ENCODE measurements around the gene FGF12. TPM values are rescaled to one million over a fixed set of nuclear protein-coding genes. Genes with fewer than 3 reads are reported as not detected.

The FGF12 gene
- total RNA-seq, 1 experiment from 2014 or later = 0.07 TPM

- TF ChIP-seq, protein P1, sequence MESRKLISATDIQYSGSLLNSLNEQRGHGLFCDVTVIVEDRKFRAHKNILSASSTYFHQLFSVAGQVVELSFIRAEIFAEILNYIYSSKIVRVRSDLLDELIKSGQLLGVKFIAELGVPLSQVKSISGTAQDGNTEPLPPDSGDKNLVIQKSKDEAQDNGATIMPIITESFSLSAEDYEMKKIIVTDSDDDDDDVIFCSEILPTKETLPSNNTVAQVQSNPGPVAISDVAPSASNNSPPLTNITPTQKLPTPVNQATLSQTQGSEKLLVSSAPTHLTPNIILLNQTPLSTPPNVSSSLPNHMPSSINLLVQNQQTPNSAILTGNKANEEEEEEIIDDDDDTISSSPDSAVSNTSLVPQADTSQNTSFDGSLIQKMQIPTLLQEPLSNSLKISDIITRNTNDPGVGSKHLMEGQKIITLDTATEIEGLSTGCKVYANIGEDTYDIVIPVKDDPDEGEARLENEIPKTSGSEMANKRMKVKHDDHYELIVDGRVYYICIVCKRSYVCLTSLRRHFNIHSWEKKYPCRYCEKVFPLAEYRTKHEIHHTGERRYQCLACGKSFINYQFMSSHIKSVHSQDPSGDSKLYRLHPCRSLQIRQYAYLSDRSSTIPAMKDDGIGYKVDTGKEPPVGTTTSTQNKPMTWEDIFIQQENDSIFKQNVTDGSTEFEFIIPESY (IDR thresholded peaks at IDR 0.05; ENCODE audit: extremely low read depth, insufficient replicate concordance, low read length) = no peak
- no peak for TF ChIP-seq CBX3 (IDR thresholded peaks at IDR 0.05; ENCODE audit: low read depth)
These were observed 372.7 kb downstream of the FGF12 start (continued) for GRCh38 chr3:192354687-192355086.

GRCh38 chr3:192352142-192352541 is 375.2 kb downstream of the FGF12 start:
- POLR2A ChIA-PET = no interaction called here
- Histone ChIP-seq H3K4me3 (replicated peaks in 1 of 2; ENCODE audit: low read depth in 1 of 2, low read length in 2 of 2) (no peak overlapping the region), H3K36me3 (ENCODE audit: control insufficient read depth in 1 of 2, insufficient read depth in 2 of 2, low read length in 2 of 2) (no peaks in the 10 kb centered on the region), H3K79me2 (ENCODE audit: insufficient read depth, low read length) (no peaks in the 10 kb centered on the region), H3K9me2 (ENCODE audit: insufficient read depth) (no peaks in the 10 kb centered on the region), H3K9ac (ENCODE audit: low read length) (no peak overlapping the region), H3K27me3 (ENCODE audit: insufficient read depth, low read length) (peaks cover 29% of the 10 kb centered on the region), H3K9me3 (ENCODE audit: control insufficient read depth in 1 of 2, insufficient read depth in 1 of 2, low read depth in 1 of 2, low read length in 2 of 2) (no peaks in the 10 kb centered on the region), H2AFZ (ENCODE audit: low read depth, low read length, poor library complexity, severe bottlenecking) (no peak overlapping the region), H3K4me2 (ENCODE audit: low read length) (no peak overlapping the region), H4K20me1 (ENCODE audit: insufficient read depth) (no peaks in the 10 kb centered on the region), H3K27ac (ENCODE audit: low read depth, low read length) (no peak overlapping the region), H3K4me1 (ENCODE audit: control insufficient read depth in 1 of 2, insufficient read depth in 2 of 2, low read length in 2 of 2) (no peaks in the 10 kb centered on the region)
- DNase-seq (ENCODE audit: low read depth, low spot score) (no peak), ATAC-seq (no peak)
- no TSS peak for BruUV-seq (replicated peaks)
- RAD21 ChIA-PET (ENCODE audit: low non-redundant PET in 1 of 2, low total read pairs in 2 of 2, uncharacterized antibody in 2 of 2, unreplicated experiment in 2 of 2) = no interaction called here
- CTCF ChIA-PET = no interaction called here
- intact Hi-C loops (cut with micrococcal nuclease) = no loop called here
- TF ChIP-seq, protein P2, sequence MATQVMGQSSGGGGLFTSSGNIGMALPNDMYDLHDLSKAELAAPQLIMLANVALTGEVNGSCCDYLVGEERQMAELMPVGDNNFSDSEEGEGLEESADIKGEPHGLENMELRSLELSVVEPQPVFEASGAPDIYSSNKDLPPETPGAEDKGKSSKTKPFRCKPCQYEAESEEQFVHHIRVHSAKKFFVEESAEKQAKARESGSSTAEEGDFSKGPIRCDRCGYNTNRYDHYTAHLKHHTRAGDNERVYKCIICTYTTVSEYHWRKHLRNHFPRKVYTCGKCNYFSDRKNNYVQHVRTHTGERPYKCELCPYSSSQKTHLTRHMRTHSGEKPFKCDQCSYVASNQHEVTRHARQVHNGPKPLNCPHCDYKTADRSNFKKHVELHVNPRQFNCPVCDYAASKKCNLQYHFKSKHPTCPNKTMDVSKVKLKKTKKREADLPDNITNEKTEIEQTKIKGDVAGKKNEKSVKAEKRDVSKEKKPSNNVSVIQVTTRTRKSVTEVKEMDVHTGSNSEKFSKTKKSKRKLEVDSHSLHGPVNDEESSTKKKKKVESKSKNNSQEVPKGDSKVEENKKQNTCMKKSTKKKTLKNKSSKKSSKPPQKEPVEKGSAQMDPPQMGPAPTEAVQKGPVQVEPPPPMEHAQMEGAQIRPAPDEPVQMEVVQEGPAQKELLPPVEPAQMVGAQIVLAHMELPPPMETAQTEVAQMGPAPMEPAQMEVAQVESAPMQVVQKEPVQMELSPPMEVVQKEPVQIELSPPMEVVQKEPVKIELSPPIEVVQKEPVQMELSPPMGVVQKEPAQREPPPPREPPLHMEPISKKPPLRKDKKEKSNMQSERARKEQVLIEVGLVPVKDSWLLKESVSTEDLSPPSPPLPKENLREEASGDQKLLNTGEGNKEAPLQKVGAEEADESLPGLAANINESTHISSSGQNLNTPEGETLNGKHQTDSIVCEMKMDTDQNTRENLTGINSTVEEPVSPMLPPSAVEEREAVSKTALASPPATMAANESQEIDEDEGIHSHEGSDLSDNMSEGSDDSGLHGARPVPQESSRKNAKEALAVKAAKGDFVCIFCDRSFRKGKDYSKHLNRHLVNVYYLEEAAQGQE (IDR thresholded peaks at IDR 0.05; ENCODE audit: low read depth) = no peak
- TF ChIP-seq SIN3A (IDR thresholded peaks at IDR 0.05; ENCODE audit: low read depth) (no peak), RAD21 (IDR thresholded peaks at IDR 0.05; ENCODE audit: low read depth) (no peak), JUND (IDR thresholded peaks at IDR 0.05) (no peak), POLR2AphosphoS5 (IDR thresholded peaks at IDR 0.05; ENCODE audit: low read depth, low read length) (no peak), EZH2phosphoT487 (IDR thresholded peaks at IDR 0.05; ENCODE audit: borderline replicate concordance) (no peak), POLR2A (IDR thresholded peaks at IDR 0.05; ENCODE audit: borderline replicate concordance, extremely low read depth, insufficient read depth, insufficient read length) (no peak), ZNF274 (IDR thresholded peaks at IDR 0.05; ENCODE audit: low read depth, low read length) (no peak), TCF7L2 (IDR thresholded peaks at IDR 0.05; ENCODE audit: borderline replicate concordance, extremely low read depth, insufficient read depth, insufficient read length) (no peak), ELF1 (IDR thresholded peaks at IDR 0.05; ENCODE audit: borderline replicate concordance, low read depth) (no peak), YY1 (IDR thresholded peaks at IDR 0.05; ENCODE audit: extremely low read depth, insufficient replicate concordance, low read depth, low read length) (no peak), SRF (IDR thresholded peaks at IDR 0.05; ENCODE audit: low read depth) (no peak), EZH2 (IDR thresholded peaks at IDR 0.05) (no peak)
- TF ChIP-seq, protein P1 (IDR thresholded peaks at IDR 0.05; ENCODE audit: extremely low read depth, insufficient replicate concordance, low read length) = no peak
